Stimulated activated CD4-positive, alpha-beta T cell treated with anti-CD3 and anti-CD28 coated beads, Interleukin-2, amount 100 ng/mL, for 48 hours (primary cell): ENCODE results near the gene ASS1.

ENCODE experiments used
- DNase-seq, 2 donors: peaks; one replicate each; pipeline ENCODE4 v3.0.0-alpha.2; 2020

Gene ASS1

DNA sequence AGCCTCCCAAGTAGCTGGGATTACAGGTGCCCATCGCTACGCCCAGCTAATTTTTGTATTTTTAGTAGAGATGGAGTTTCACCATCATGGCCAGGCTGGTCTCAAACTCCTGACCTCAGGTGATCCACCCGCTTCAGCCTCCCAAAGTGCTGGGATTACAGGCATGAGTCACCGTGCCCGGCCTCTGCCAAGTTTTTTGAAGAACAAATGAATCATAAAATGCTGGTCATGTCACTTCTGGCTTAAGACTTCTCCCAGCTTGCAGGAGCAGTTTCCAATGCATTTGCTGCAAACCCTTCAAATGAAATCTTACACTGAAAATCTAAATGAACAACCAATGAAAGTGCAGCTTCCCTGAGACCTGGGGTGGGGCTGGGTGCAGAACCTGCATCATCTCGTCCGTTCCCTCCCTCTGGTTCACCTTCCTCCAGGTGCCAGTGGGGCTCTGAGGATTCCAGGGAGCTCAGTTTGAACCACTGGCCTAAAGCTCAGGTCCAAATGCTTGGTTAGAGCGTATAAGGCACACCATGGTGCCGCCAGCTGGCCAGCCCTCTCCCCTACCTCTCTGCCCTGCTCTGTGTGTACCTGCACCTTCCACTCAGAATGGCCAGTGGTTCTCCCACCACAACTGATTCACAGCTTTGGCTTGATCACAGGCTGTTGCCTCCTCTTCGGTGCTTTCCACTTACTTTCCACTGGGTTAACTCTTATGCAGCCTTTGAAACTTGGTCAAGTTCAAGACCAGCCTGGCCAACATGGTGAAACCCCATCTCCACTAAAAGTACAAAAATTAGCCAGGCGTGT is 94.9 kb downstream of the ASS1 start:
- no peak for DNase-seq

DNA sequence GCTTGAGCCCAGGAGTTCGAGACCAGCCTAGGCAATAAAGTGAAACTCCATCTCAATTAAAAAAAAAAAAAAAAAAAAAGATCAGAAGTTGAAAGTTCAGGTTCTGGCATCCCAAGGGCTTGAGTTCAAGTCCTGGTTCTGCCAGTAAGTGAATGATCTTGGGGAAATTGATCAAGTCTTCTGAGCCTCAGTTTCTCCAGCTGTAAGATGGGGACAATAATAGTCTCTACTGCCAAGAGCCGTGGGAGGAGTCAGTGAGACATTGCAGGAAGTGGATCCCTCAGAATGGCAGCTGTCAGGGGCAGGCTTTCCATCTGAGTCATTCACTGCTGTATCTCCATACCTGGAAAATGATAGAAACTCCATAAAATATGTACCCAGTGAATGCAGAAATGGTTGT is 96.8 kb downstream of the ASS1 start:
- DNase-seq, result no peak

DNA sequence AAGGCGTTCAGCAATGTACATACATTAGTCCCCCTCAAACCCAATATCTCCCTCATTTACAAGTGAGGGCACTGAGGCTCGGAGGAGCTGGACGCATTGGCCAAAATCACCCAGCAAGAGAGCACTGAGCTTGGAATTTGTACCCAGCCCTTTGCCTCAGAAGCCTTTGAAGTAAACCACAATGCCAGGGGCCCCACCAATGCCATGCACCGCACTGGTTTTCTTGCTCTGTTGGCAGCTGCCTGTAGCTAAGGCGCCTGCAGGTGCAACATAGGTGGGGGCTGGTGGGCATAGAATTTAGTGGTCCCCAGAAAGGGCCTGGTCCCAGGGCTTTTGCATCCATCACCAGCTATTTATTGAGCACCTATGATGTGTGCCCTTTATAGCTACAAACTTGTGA is 97.3 kb downstream of the ASS1 start:
- DNase-seq, result no peak

DNA sequence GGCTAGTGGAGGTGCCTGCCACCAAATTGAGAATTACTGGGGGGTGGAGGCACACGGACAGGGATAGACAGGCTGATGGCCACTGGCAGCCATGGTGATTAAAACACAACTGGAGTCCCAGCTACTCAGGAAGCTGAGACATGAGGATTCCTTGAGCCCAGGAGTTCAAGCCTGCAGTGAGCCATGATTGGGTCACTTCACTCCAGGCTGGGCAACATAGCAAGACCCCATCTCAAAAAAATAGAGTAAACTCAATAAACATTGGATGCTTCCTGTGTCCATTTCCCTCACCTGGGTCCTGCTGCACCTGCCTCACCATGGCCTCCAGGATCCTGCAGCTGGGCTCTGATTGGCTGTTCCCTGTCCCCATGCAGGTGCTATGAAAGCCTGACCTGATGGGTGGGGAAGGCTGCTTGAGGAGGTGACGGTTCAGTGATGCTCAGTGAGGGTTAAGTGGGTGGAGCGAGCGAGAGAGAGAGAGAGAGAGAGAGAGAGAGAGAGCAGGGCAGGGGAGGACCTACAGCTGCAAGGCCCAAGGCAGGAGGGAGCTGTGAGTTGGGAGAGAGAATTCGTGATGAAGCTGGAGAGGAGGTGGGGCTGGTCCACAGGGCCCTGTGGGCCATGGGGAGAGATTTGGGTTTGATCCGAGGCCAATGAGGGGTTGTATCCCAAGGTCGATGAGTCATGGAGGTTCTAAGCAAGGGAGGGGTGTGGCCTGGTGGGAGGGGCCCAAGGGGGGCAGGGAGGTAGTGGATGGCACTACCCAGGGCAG is 97.9 kb downstream of the ASS1 start:
- no peak for DNase-seq

DNA sequence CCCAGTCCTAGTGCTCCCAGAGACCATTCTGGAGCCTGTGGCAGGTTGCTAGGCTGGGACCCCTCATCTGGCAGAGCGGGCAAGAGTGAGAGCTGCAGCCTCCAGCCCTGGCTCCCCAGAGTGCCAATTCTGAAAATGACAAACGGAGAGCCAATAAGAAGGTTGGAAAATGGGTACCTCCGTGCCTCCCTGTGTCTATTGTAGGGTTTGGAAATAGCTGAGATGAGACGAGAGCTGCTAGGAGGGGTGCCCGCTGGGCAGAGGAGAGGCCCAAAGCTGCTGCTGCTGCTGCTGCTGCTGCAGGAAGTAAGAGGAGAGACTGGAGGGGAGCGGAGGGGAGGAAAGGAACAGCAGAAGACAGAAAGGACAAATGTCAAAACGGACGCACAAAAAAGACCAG is 98.6 kb downstream of the ASS1 start:
- no peak for DNase-seq

DNA sequence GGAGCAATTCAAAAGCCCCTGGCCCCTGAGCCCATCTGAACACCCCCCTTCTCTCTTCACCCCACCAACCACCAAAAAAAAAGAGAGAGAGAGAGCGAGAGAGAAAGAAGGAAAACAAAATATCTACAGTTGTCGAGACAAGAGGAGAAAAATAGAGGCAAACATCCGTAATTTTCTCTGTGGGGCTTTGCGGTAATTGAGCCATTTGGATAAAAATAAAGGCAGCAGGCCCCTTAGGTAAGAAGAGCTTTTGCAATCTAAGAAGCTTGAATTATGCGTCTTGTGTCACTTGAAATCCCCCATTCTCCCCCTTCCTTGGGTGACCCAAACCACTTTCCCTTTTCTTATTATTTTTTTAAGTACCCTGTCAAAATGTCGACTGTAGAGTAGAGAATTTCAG is 99.1 kb downstream of the ASS1 start:
- DNase-seq, result no peak

DNA sequence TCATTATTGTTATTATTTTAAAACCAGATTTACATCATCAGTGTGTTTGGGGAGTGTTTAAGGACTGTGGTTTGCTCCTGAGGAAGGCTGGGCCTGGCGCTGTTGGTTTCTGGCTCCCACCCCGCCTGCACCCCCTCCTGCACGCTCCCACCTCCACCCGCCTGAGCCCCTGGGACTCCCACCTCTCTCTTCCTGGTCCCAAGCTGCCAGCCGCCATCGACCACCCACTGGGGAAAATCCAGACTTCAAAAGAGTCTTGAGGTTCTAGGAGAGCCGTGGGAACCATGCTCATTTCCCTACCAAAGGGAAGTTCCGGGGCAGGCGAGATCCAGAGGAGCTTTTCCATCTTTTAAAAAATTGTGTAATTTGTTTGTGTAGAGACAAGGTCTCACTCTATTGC is 99.6 kb downstream of the ASS1 start:
- DNase-seq, result no peak

DNA sequence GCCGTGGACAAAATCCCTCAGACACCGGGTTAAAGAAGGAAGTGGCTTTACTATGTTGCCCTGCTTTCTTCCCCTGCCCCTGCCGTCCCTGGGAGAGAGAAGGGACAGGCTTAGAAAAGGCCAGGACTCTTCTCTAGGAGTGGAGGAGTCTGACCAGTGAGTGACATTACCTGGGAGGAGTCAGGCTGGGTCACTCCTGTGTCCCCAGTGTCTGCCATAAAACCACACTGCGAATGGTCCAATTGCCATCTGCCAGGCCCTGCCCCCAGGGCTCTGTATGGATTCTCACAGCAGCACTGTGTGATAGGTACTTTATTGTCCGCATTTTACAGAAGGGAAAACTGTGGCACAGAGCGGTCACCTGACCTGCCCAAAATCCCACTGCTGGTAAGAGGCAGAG is 103.3 kb downstream of the ASS1 start:
- DNase-seq, result no peak

DNA sequence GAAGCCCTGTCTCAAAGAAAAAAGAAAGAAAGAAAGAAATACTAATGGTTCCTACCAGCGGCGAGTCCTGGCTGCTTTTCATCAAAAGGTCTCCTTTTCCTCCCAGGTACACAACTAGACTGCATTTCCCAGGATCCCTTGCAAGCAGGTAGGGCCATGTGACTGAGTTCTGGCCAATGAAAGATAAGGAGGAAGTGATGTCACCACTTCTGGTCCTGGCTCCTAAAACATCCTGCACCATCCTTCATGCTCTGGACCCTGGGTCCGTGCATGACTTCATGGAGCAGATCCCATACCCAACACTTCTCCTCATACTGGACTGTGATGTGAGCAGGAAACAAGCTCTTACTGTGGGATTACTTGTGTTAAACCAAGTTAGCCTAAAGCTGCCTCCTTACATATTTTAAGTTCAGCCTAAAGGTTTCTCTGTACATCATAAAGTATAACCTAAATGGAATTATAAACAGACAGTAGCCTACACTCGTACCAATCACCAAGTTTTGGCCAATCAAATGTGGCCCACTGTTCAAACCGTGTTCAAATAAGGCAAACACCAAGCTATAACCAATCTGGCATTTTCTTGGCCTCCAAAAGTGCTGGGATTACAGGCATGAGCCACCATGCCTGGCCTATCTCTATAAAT is 104.5 kb downstream of the ASS1 start:
- DNase-seq, result no peak
